Liver (tissue), 9 donors: ENCODE data around the gene FOXC2. TPM values are rescaled to one million over a fixed set of nuclear protein-coding genes. Genes with fewer than 3 reads are reported as not detected.

Source experiments
- DNase-seq: peaks from one replicate; pipeline ENCODE4 v3.0.0-alpha.2; 2017; ENCODE audit warnings: low spot score
- H3K27ac ChIP-seq, 2 donors: one replicate each; pipeline ENCODE4 v1.7.0; 2013; ENCODE audit warnings: inconsistent platforms in 2 of 2, low read length in 2 of 2, control low read depth in 1 of 2, low read depth in 1 of 2, mild to moderate bottlenecking in 1 of 2
- H3K27me3 ChIP-seq, 4 donors: one replicate each; pipeline versions ENCODE4 v1.6.1 to v1.7.0; 2013; ENCODE audit warnings: low read length in 3 of 4, inconsistent platforms in 1 of 4, mild to moderate bottlenecking in 1 of 4, moderate library complexity in 1 of 4; ENCODE audit not compliant: control insufficient read depth in 4 of 4, insufficient read depth in 4 of 4
- H3K36me3 ChIP-seq, 4 donors: one replicate each; pipeline versions ENCODE4 v1.6.1 to v1.7.0; 2013; ENCODE audit warnings: low read length in 3 of 4, mild to moderate bottlenecking in 3 of 4, low read depth in 1 of 4, moderate library complexity in 1 of 4; ENCODE audit not compliant: control insufficient read depth in 4 of 4, insufficient read depth in 3 of 4
- H3K4me1 ChIP-seq, 4 donors: one replicate each; pipeline versions ENCODE4 v1.6.1 to v1.7.0; 2013; ENCODE audit warnings: low read length in 3 of 4, mild to moderate bottlenecking in 3 of 4, moderate library complexity in 1 of 4; ENCODE audit not compliant: control insufficient read depth in 4 of 4, insufficient read depth in 4 of 4
- H3K4me3 ChIP-seq, 3 donors: one replicate each; pipeline versions ENCODE4 v1.6.1 to v1.7.0; 2013; ENCODE audit warnings: low read length in 3 of 3, control low read depth in 1 of 3, low read depth in 1 of 3, mild to moderate bottlenecking in 1 of 3
- H3K9ac ChIP-seq, 2 donors: one replicate each; pipeline ENCODE4 v1.7.0; 2013; ENCODE audit warnings: low read length in 2 of 2, mild to moderate bottlenecking in 2 of 2, moderate library complexity in 2 of 2, control low read depth in 1 of 2, low read depth in 1 of 2
- H3K9me3 ChIP-seq, 4 donors: one replicate each; pipeline versions ENCODE4 v1.6.1 to v1.7.0; 2013; ENCODE audit warnings: low read length in 3 of 4; ENCODE audit not compliant: control insufficient read depth in 4 of 4
- ATF3 ChIP-seq: IDR thresholded peaks from 2 replicates; pipeline ENCODE4 v1.6.1; 2016; ENCODE audit warnings: antibody characterized with exemption
- EGR1 ChIP-seq, 2 donors: IDR thresholded peaks; 2 replicates each; pipeline ENCODE4 v1.6.1; 2016 to 2018; ENCODE audit warnings: antibody characterized with exemption in 2 of 2, low read depth in 2 of 2
- FOXA1 ChIP-seq: IDR thresholded peaks from 2 replicates; pipeline ENCODE4 v1.6.1; 2016; ENCODE audit warnings: antibody characterized with exemption
- FOXA2 ChIP-seq: IDR thresholded peaks from 2 replicates; pipeline ENCODE4 v1.6.1; 2016; ENCODE audit warnings: antibody characterized with exemption
- GABPA ChIP-seq, 2 donors: IDR thresholded peaks in 1 of 2; conservative IDR thresholded peaks in 1 of 2; 2 replicates each; pipeline ENCODE4 v1.6.1; 2016; ENCODE audit warnings: antibody characterized with exemption in 2 of 2, mild to moderate bottlenecking in 1 of 2, moderate library complexity in 1 of 2
- HNF4A ChIP-seq, 2 donors: conservative IDR thresholded peaks; 2 replicates each; pipeline ENCODE4 v1.6.1; 2016; ENCODE audit warnings: antibody characterized with exemption in 2 of 2, mild to moderate bottlenecking in 2 of 2
- HNF4G ChIP-seq: IDR thresholded peaks from 2 replicates; pipeline ENCODE4 v1.6.1; 2016; ENCODE audit warnings: antibody characterized with exemption
- JUND ChIP-seq, 2 donors: IDR thresholded peaks; 2 replicates each; pipeline ENCODE4 v1.6.1; 2016; ENCODE audit warnings: antibody characterized with exemption in 2 of 2
- MAX ChIP-seq: IDR thresholded peaks from 2 replicates; pipeline ENCODE4 v1.6.1; 2016; ENCODE audit warnings: antibody characterized with exemption
- NR2F2 ChIP-seq: IDR thresholded peaks from 2 replicates; pipeline ENCODE4 v1.6.1; 2016; ENCODE audit warnings: antibody characterized with exemption
- RAD21 ChIP-seq, 2 donors: IDR thresholded peaks; 2 replicates each; pipeline ENCODE4 v1.6.1; 2016; ENCODE audit warnings: antibody characterized with exemption in 2 of 2, mild to moderate bottlenecking in 2 of 2
- REST ChIP-seq: IDR thresholded peaks from 2 replicates; pipeline ENCODE4 v1.6.1; 2016; ENCODE audit warnings: antibody characterized with exemption, mild to moderate bottlenecking
- RXRA ChIP-seq, 2 donors: IDR thresholded peaks; 2 replicates each; pipeline ENCODE4 v1.6.1; 2017 to 2018; ENCODE audit warnings: antibody characterized with exemption in 2 of 2, mild to moderate bottlenecking in 1 of 2
- SP1 ChIP-seq: IDR thresholded peaks from 2 replicates; pipeline ENCODE4 v1.6.1; 2018; ENCODE audit warnings: antibody characterized with exemption, mild to moderate bottlenecking
- TAF1 ChIP-seq: conservative IDR thresholded peaks from 2 replicates; pipeline ENCODE4 v1.6.1; 2016; ENCODE audit warnings: antibody characterized with exemption, mild to moderate bottlenecking
- YY1 ChIP-seq: IDR thresholded peaks from 2 replicates; pipeline ENCODE4 v1.6.1; 2016; ENCODE audit warnings: antibody characterized with exemption, mild to moderate bottlenecking
- WGBS: extraction: QIAGEN DNeasy Blood & Tissue Kit; methylation state at CpG from one replicate; pipeline ENCODE4 v1.1.7; 2013; 5-methylcytosine and 5-hydroxymethylcytosine counted together
- polyA plus RNA-seq, 2 donors: library from polyadenylated mRNA; stranded (reverse) in 1 of 2; unstranded in 1 of 2; fragments of 200-250 nt in 1 of 2; fragments of >200 nt in 1 of 2; fragmentation: Nextera tagmentation in 1 of 2; extraction: Ambion mirVana in 1 of 2; gene quantifications; one replicate each; pipeline versions ENCODE4 v1.2.1 to v1.2.3, GENCODE V29; 2013 to 2015
- total RNA-seq, 2 donors: library from RNA; depleted of rRNA; stranded (reverse); fragments of >200 nt; gene quantifications; one replicate each; pipeline ENCODE4 v1.2.3, GENCODE V29; 2014
- donor health status: healthy.
- donor health status: healthy.
- donor health status: healthy.
- donor health status: healthy.
- donor health status: healthy.

Gene FOXC2
- total and polyA plus RNA-seq, 4 donors: 0.03 to 0.09 (median 0.08) TPM; not detected in 1

GRCh38 chr16:86609661-86610060 is 43.0 kb downstream of the FOXC2 start (continued):
- no peak for TF ChIP-seq MAX
- no peak for TF ChIP-seq RAD21 (IDR thresholded peaks at IDR 0.05)
- no peak for TF ChIP-seq TAF1
- TF ChIP-seq YY1: no peak

GRCh38 chr16:86610779-86611524 is 44.3 kb downstream of the FOXC2 start:
- peak overlapping the region; percentile 14 to 43 for H3K27ac ChIP-seq
- peaks cover 0 to 9% (median 0%) of the 10 kb centered on the region in 4 donors for H3K27me3 ChIP-seq
- DNase-seq: no peak
- TF ChIP-seq RXRA (IDR thresholded peaks at IDR 0.05): no peak
- no peak for TF ChIP-seq MAX
- no peak for TF ChIP-seq EGR1 (IDR thresholded peaks at IDR 0.05; ENCODE audit: low read depth in 2 of 2)
- TF ChIP-seq YY1: no peak
- no peak for TF ChIP-seq FOXA2
- no peak for TF ChIP-seq GABPA (IDR thresholded peaks at IDR 0.05 in 1 of 2, conservative IDR thresholded peaks at IDR 0.05 in 1 of 2)
- TF ChIP-seq TAF1: no peak
- 55% methylated on average over 18 of the region's 18 CpGs for WGBS
- H3K4me1 ChIP-seq: no peaks in the 10 kb centered on the region
- no peaks in the 10 kb centered on the region for H3K9me3 ChIP-seq
- no peak overlapping the region for H3K4me3 ChIP-seq
- H3K36me3 ChIP-seq: no peaks in the 10 kb centered on the region
- H3K9ac ChIP-seq: no peak overlapping the region

- H3K9ac ChIP-seq: no peak overlapping the region
- H3K4me1 ChIP-seq: no peaks in the 10 kb centered on the region
- no peak overlapping the region for H3K4me3 ChIP-seq
- peak overlapping the region; percentile 14 to 43 for H3K27ac ChIP-seq
- DNase-seq: no peak
- H3K27me3 ChIP-seq: peaks cover 0 to 9% (median 0%) of the 10 kb centered on the region in 4 donors
- TF ChIP-seq NR2F2 (peak; percentile 82), HNF4A (conservative IDR thresholded peaks at IDR 0.05) (no peak), TAF1 (no peak), RXRA (IDR thresholded peaks at IDR 0.05) (peak in 1 of 2 donors; percentile 9), EGR1 (IDR thresholded peaks at IDR 0.05; ENCODE audit: low read depth in 2 of 2) (no peak)
- WGBS: 50% methylated on average over 7 of the region's 7 CpGs
- no peaks in the 10 kb centered on the region for H3K9me3 ChIP-seq
- no peaks in the 10 kb centered on the region for H3K36me3 ChIP-seq
These were observed 44.9 kb downstream of the FOXC2 start for GRCh38 chr16:86611525-86611855.

- WGBS: 61% methylated on average over 3 of the region's 3 CpGs
- no peak for DNase-seq
- H3K27ac ChIP-seq: no peak overlapping the region
- H3K4me1 ChIP-seq: no peaks in the 10 kb centered on the region
- H3K36me3 ChIP-seq: no peaks in the 10 kb centered on the region
- no peaks in the 10 kb centered on the region for H3K9me3 ChIP-seq
- peaks cover 0 to 9% (median 0%) of the 10 kb centered on the region in 4 donors for H3K27me3 ChIP-seq
- TF ChIP-seq MAX: no peak
- no peak for TF ChIP-seq HNF4G
- TF ChIP-seq FOXA2: no peak
- no peak for TF ChIP-seq RAD21 (IDR thresholded peaks at IDR 0.05)
- TF ChIP-seq GABPA (IDR thresholded peaks at IDR 0.05 in 1 of 2, conservative IDR thresholded peaks at IDR 0.05 in 1 of 2): no peak
- no peak for TF ChIP-seq ATF3
- no peak for TF ChIP-seq SP1
- TF ChIP-seq TAF1: no peak
- no peak for TF ChIP-seq FOXA1
- TF ChIP-seq RXRA (IDR thresholded peaks at IDR 0.05): no peak
- TF ChIP-seq NR2F2: no peak
- no peak for TF ChIP-seq REST
- TF ChIP-seq JUND (IDR thresholded peaks at IDR 0.05): no peak
- H3K4me3 ChIP-seq: no peak overlapping the region
- H3K9ac ChIP-seq: no peak overlapping the region
These were observed 45.3 kb downstream of the FOXC2 start for GRCh38 chr16:86611941-86612340.
